OCI-LY7 (cell line): ENCODE results near the gene COL24A1.

Source experiments
- EZH2phosphoT487 ChIP-seq: fragments of 200-600 bp; sonication (generic); IDR thresholded peaks from 2 replicates; pipeline ENCODE4 v1.6.1; 2018; ENCODE audit warnings: low read depth, borderline replicate concordance, mild to moderate bottlenecking, mixed run types, antibody characterized with exemption, low read length, moderate library complexity, mixed read lengths
- TF ChIP-seq, protein P1 (sequence below): fragments of 200-600 bp; sonication (generic); conservative IDR thresholded peaks from 2 replicates; pipeline ENCODE4 v1.5.1; 2014; ENCODE audit warnings: mild to moderate bottlenecking, antibody characterized with exemption, low read length, moderate library complexity, mixed read lengths

DNA sequence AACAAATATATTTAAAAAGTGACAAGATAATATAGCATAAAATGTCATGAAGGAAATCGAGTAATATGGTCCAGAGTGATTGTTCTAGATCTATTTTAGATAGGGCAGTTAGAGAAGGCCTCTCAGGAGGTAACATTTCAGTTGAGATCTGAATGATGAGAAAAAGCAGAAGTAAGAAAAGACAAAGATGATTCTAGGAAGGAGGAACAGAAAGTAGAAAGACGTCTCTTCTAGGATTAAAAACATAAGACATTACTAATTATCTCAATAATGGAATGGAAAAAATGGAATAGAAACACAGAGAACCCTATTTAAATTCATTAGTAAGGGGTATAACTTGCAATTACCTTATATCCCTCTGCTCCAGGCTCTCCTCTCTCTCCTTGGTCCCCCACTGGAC is 318.3 kb downstream of the COL24A1 start:
- TF ChIP-seq, protein P1, sequence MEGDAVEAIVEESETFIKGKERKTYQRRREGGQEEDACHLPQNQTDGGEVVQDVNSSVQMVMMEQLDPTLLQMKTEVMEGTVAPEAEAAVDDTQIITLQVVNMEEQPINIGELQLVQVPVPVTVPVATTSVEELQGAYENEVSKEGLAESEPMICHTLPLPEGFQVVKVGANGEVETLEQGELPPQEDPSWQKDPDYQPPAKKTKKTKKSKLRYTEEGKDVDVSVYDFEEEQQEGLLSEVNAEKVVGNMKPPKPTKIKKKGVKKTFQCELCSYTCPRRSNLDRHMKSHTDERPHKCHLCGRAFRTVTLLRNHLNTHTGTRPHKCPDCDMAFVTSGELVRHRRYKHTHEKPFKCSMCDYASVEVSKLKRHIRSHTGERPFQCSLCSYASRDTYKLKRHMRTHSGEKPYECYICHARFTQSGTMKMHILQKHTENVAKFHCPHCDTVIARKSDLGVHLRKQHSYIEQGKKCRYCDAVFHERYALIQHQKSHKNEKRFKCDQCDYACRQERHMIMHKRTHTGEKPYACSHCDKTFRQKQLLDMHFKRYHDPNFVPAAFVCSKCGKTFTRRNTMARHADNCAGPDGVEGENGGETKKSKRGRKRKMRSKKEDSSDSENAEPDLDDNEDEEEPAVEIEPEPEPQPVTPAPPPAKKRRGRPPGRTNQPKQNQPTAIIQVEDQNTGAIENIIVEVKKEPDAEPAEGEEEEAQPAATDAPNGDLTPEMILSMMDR, result no peak
- no peak for TF ChIP-seq EZH2phosphoT487
